Umbilical cord (tissue), 2 donors: Measurements from ENCODE around the gene FGF14. TPM values are rescaled to one million over a fixed set of nuclear protein-coding genes. Genes with fewer than 3 reads are reported as not detected.
"Not testable (repeated sequence)": the region's sequence is repeated elsewhere in the genome, so short reads cannot be mapped to it uniquely, and the experiment has no call there.

ENCODE experiments used
- DNase-seq: peaks from one replicate; pipeline ENCODE4 v3.0.0-alpha.2; 2015; ENCODE audit warnings: low spot score
- total RNA-seq: library from RNA; depleted of rRNA; stranded (reverse); fragments of >200 nt; gene quantifications from one replicate; pipeline ENCODE4 v1.2.3, GENCODE V29; 2014; ENCODE audit warnings: low replicate concordance; ENCODE audit not compliant: insufficient read depth

The FGF14 gene
- total RNA-seq, 1 donor from 2014 or later: 3.1 TPM

GRCh38 chr13:101868585-101869469, 533.0 kb downstream of the FGF14 start:
- DNase-seq: no peak

DNA sequence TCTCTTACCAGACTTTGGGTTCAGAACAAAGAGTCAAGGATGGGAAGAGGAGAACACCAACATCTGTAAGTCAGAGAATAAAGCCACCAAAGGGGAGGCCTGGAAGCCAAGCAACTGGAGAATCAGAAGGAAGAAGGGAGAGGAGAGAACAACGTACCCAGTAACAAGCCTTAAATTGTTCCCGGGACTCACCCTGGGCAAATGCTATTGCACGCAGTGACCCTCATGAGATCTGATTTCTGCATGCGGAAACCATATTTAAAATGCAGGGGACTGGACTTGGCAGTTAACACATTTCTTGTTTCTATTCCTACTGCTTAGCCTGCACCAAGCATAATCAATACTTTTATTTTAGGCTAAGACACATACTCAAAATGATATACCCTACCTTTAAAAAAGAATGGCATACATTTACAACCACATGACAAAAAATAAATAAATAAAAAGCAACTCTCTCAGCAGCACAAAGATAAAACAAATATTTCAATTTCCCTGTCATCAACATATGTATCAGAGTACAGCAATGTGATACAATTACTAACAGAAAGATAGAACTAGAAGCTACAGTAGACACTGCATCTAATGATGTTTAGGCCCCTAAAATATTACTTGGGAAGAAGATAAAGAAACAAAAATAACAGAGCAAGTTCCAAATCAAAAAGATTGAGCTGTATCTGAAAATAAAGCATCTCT, 534.8 kb downstream of the FGF14 start:
- DNase-seq: no peak

DNA sequence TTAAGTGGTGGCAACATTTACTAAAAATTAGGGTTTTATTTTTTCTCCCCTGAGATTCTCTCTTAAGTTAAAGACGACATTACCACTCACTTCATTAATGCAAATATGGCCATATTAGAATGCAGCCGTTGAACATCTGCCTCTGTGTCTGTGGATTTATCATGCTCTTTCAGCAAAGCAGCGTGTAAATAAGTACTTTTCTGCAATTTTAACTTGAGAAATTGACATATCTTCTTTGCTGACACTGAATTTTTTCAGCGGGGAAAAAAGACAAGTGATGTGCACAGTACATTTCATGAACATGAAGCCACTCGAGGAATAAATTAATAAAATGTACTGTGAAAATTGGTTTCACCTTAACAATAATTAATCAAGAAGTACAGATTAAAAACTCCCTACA, 543.0 kb downstream of the FGF14 start:
- no peak for DNase-seq

DNA sequence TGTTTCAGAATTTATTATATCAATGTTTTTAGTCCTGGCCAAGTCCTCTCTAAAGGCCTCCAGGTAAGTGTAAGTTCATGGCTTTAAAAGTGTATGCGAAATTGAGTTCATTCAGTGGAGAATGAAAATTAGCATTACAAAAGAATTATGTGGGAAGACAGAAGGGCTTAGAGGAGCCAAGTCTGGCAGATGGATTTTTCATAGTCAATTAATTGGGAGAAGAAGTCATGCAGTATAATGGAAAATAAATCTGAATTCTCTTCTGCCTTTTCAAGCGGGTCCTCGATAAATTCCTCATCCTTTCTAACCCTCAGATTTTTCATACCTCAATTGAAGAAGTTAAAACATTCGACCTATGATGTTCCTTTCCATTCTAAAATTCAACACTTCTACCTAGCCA, 555.1 kb downstream of the FGF14 start:
- DNase-seq: no peak

- no peak for DNase-seq
Measured at GRCh38 chr13:101846249-101846648, 555.6 kb downstream of the FGF14 start.

DNA sequence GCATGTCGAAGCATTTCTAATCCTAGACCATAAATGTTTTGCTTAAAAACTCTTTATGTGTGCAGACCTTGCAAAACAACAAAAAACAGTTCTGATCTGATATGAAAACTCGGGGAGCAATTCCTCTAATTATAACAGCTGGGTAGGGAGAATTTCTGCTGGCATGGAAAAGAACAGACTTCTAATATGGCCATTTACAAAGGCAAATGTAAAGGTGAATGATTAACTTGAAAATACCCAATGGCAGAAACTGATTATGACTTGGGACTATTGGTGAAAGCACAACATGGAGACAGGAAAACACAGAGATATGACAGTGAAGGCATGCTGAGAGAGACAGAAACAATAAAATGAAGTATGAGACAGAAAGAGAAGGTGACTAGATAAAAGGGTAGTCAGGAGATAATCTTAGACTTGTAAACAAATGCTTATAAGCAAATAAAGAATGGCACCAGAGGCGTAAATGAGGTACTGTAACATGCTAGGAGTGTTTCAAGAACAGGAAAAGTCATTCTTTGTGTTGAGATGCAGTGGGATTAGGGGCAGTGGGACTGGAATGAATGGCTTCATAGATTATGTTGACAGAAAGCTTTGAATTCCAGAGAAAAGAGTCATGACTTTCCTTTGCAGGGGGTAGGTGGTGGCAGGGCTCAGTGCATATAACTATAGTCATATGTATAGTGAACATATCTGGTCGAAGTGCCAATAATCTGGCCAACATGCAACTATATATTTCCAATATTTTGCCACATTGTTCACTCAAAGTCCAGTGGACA, 556.4 kb downstream of the FGF14 start:
- no peak for DNase-seq

DNA sequence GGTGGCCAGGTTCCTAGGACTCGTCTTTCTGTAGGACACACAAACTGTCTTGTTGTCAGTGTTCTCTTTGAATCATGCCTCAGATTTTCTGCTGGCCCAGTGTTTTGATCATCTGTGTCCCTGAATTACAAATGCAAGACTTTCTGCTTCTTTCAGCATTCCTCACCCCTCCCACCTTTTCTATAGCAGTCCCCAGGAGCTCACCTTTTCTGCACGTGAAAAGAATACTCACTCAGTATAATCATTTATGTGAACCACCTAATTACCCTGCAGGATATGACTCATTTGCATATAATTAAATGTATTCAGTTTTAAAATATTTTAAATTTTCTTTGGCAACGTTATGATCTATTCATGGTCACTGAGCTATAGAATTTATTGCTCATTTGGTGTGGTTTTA, 560.1 kb downstream of the FGF14 start:
- DNase-seq: no peak

- DNase-seq: no peak
Measured at GRCh38 chr13:101838323-101838722, 563.5 kb downstream of the FGF14 start.

DNA sequence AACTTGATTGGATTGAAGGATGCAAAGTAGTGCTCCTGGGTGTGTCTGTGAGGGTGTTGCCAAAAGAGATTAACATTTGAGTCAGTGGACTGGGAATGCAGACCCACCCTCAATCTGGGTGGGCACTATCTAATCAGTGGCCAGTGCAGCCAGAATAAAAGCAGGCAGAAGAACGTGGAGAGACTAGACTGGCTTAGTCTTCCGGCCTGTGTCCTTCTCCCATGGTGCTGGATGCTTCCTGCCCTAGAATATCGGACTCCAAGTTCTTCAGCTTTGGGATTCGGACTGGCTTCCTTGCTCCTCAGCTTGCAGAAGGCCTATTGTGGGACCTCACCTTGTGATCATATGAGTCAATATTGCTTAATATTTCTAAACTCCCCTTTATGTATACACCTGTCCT, 564.1 kb downstream of the FGF14 start:
- not testable (repeated sequence) for DNase-seq

GRCh38 chr13:101837288-101837687, 564.6 kb downstream of the FGF14 start:
- DNase-seq: no peak

- no peak for DNase-seq
Measured at GRCh38 chr13:101835920-101836319, 565.9 kb downstream of the FGF14 start.

- DNase-seq: no peak
Measured at GRCh38 chr13:101833671-101834070, 568.2 kb downstream of the FGF14 start.

- DNase-seq: no peak
Measured at GRCh38 chr13:101830035-101830434, 571.8 kb downstream of the FGF14 start.

DNA sequence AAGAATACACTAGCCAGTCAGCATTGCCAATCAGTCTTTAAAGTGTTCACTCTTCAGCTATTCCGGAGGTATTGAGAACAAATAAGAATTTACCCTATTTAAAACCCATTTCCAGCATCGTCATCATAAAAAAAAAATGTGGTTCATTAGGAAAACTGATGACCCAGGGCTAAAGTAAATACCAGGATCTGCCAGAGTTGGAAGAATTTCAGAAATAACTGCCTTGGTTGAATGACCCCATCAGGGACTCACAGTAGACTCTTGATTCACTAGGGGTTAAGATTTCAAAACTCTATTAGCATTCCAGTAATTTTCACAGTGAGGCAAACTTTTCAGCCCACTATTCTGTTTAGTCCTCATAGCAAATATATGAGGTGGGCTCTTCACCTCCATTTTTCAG, 572.4 kb downstream of the FGF14 start:
- DNase-seq: no peak

DNA sequence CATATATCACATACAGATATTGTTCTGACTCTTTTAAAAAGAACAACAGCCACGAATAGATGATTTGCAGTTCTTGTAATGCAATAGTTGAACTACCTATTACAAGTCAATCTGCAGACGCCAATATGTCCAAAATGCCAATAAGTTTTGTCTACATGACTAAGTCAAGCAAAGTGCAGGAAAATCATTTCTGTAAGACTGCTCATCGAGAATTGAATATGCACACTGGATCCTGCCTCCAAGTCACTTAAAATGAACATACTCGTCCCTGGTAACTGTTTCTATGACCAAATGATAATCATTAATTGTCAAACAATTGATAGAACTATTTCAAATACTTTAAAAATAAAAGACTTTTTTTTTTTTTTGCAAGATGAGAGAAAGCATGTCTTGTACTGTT, 573.7 kb downstream of the FGF14 start:
- no peak for DNase-seq

GRCh38 chr13:101817898-101818297, 584.0 kb downstream of the FGF14 start:
- no peak for DNase-seq

GRCh38 chr13:101811881-101812280, 590.0 kb downstream of the FGF14 start:
- no peak for DNase-seq

GRCh38 chr13:101811284-101811839, 590.5 kb downstream of the FGF14 start:
- no peak for DNase-seq

DNA sequence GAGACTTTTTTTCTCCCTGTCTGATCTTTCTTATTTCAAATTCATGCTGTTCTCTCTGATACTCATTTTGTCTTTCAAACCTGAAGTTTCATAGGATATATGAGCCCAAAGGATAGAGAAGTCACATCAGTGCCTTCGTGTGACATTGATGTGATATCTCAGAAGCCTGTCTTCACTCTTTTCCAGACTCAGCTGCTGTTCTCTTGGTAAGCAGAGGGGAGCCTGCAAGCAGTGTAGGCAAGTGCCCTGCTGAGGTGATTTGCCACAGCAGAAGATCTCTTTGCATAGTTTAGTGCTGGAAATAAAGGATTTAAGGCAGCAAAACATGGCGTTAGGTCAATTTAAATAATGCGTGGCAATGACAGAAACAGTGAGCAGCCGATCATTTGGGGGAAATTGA, 602.7 kb downstream of the FGF14 start:
- DNase-seq: no peak

- DNase-seq: no peak
Measured at GRCh38 chr13:101798437-101798836, 603.4 kb downstream of the FGF14 start.

GRCh38 chr13:101795460-101795859, 606.4 kb downstream of the FGF14 start:
- DNase-seq: no peak

DNA sequence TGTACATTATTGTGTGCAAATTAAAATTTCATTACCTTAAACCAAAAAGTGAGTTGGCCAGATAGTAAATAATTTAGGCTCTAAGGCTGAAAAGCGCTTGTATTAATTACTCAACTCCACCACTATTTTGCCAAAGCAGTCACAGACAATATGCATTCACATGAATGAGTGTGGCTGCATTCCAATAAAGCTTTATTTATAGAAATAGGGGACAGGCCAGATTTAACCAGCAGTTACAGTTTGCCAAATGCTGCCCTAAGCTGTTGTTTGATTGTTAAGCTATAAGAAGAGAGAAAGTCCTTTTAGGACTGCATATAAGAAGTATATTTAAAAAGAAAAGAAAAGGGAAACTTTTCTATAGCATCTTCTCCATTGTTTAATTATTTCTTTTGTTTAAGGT, 606.8 kb downstream of the FGF14 start:
- DNase-seq: no peak
